Natural killer cell (primary cell): Measurements from ENCODE around the gene DRD2. TPM values are rescaled to one million over a fixed set of nuclear protein-coding genes. Genes with fewer than 3 reads are reported as not detected.

Source experiments
- ATAC-seq, 3 donors: fragments of 150-1000 bp in 2 of 3; fragments of 200-7000 bp in 1 of 3; cut with Tn5 transposase; 1 replicate in 1 of 3; 2 replicates in 2 of 3; pipeline ENCODE4 v1.10.0; 2021; ENCODE audit warnings: mild to moderate bottlenecking in 2 of 3, moderate library complexity in 2 of 3
- DNase-seq, 2 donors: peaks; one replicate each; pipeline versions ENCODE4 v3.0.0 to v3.0.0-alpha.2; 2013 to 2021; ENCODE audit warnings: mixed read lengths in 1 of 2
- H3K27ac ChIP-seq: one replicate; pipeline ENCODE4 v1.5.1; 2013; ENCODE audit warnings: mild to moderate bottlenecking, low read length
- H3K27me3 ChIP-seq: one replicate; pipeline ENCODE4 v1.6.1; 2013; ENCODE audit warnings: low read length; ENCODE audit not compliant: control insufficient read depth, insufficient read depth
- H3K36me3 ChIP-seq: one replicate; pipeline ENCODE4 v1.6.1; 2013; ENCODE audit warnings: low read length; ENCODE audit not compliant: control insufficient read depth, insufficient read depth
- H3K4me1 ChIP-seq: one replicate; pipeline ENCODE4 v1.6.1; 2013; ENCODE audit warnings: low read length; ENCODE audit not compliant: control insufficient read depth, insufficient read depth
- H3K4me3 ChIP-seq: one replicate; pipeline ENCODE4 v1.5.1; 2013; ENCODE audit warnings: low read length
- H3K9me3 ChIP-seq: one replicate; pipeline ENCODE4 v1.6.1; 2013; ENCODE audit warnings: low read length; ENCODE audit not compliant: control insufficient read depth, insufficient read depth
- H3K27ac Mint-ChIP-seq, 2 donors: one replicate each; pipeline ENCODE4 v1.8.0; 2022; ENCODE audit warnings: mild to moderate bottlenecking in 2 of 2, mixed read lengths in 2 of 2, moderate library complexity in 1 of 2
- H3K27me3 Mint-ChIP-seq, 2 donors: one replicate each; pipeline ENCODE4 v1.8.0; 2022; ENCODE audit warnings: low read depth in 2 of 2, mixed read lengths in 2 of 2
- H3K36me3 Mint-ChIP-seq: one replicate; pipeline ENCODE4 v1.8.0; 2022; ENCODE audit warnings: mixed read lengths
- H3K4me1 Mint-ChIP-seq, 2 donors: one replicate each; pipeline ENCODE4 v1.8.0; 2022; ENCODE audit warnings: mixed read lengths in 2 of 2
- H3K4me3 Mint-ChIP-seq: one replicate; pipeline ENCODE4 v1.8.0; 2022; ENCODE audit warnings: mild to moderate bottlenecking, moderate library complexity, mixed read lengths
- H3K9me3 Mint-ChIP-seq, 2 donors: one replicate each; pipeline ENCODE4 v1.8.0; 2022; ENCODE audit warnings: mixed read lengths in 2 of 2
- WGBS: methylation state at CpG from one replicate; pipeline ENCODE4 v1.1.7; 2013; ENCODE audit warnings: missing lambda C conversion rate; ENCODE audit not compliant: insufficient coverage; 5-methylcytosine and 5-hydroxymethylcytosine counted together
- intact Hi-C: fragments of 100-400 bp; cut with micrococcal nuclease; formaldehyde crosslinking; loops from one replicate; pipeline ENCODE4 v1.14.2; 2022
- total RNA-seq, 4 donors: library from RNA; stranded (reverse); fragments of 120-200 nt in 1 of 4; gene quantifications; one replicate each; pipeline versions ENCODE4 v1.2.3 to v1.2.4, GENCODE V29; 2013 to 2022
- TF ChIP-seq, protein P1 (sequence below): fragments of 200-600 bp; IDR thresholded peaks from one replicate; pipeline ENCODE4 v1.8.0; 2022; ENCODE audit warnings: antibody characterized with exemption

Gene DRD2
- total RNA-seq, 3 donors from 2014 or later (not counting 1 experiment from before 2014, with no cell fraction given) = not detected

DNA sequence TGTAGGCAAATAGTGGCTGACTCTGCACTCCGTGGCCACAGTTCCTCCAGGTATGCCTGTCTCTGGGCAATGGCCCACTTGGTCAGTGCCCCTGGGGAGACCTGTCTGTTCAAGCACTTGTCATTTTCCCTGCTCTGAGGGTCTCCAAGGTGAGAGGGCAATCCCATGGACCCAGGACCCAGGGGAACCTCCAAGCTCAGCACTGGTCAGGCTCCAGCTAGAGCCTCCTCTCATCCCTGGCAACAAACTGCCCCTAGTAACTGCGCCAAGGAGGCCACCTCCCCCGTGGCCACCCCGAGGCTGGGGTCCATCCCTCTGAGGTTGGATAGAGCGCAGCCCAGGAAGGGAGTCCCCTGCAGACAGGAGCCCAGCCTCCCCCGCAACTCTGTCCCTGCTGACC, 88.3 kb downstream of the DRD2 start:
- Mint-ChIP-seq H3K36me3 (no peaks in the 10 kb centered on the region), H3K4me1 (no peaks in the 10 kb centered on the region), H3K27ac (no peak overlapping the region), H3K4me3 (no peak overlapping the region), H3K27me3 (no peaks in the 10 kb centered on the region), H3K9me3 (no peaks in the 10 kb centered on the region)
- no peaks in the 10 kb centered on the region for H3K9me3 ChIP-seq
- no peak overlapping the region for H3K27ac ChIP-seq
- TF ChIP-seq, protein P1, sequence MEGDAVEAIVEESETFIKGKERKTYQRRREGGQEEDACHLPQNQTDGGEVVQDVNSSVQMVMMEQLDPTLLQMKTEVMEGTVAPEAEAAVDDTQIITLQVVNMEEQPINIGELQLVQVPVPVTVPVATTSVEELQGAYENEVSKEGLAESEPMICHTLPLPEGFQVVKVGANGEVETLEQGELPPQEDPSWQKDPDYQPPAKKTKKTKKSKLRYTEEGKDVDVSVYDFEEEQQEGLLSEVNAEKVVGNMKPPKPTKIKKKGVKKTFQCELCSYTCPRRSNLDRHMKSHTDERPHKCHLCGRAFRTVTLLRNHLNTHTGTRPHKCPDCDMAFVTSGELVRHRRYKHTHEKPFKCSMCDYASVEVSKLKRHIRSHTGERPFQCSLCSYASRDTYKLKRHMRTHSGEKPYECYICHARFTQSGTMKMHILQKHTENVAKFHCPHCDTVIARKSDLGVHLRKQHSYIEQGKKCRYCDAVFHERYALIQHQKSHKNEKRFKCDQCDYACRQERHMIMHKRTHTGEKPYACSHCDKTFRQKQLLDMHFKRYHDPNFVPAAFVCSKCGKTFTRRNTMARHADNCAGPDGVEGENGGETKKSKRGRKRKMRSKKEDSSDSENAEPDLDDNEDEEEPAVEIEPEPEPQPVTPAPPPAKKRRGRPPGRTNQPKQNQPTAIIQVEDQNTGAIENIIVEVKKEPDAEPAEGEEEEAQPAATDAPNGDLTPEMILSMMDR = no peak
- intact Hi-C loops = no loop called here
- H3K36me3 ChIP-seq = no peaks in the 10 kb centered on the region
- no peak overlapping the region for H3K4me3 ChIP-seq
- no peak for DNase-seq
- no peak for ATAC-seq
- H3K4me1 ChIP-seq = no peaks in the 10 kb centered on the region
- 80% methylated on average over 6 of the region's 6 CpGs for WGBS
- peaks cover 10% of the 10 kb centered on the region for H3K27me3 ChIP-seq

DNA sequence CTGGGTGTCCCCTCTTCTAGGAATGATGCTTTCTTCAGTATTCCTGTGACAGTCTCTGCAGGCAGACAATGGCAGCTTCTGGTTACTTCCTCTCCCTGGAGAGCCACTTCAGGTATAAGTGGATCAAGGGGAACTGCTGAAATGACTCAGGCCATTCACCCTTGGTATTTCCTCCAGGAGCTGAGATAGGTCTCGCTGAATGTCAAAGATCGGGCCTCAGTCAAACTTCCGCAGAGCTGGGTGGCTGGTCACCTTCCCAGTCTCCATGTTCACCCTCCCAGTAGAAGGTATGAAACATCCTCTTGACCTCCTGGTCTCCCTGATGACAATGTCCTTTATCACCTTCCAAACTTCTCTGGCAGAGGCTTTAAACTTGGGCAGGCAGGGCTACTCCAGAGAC, 89.4 kb downstream of the DRD2 start:
- Mint-ChIP-seq H3K27me3 (no peaks in the 10 kb centered on the region), H3K4me3 (no peak overlapping the region), H3K36me3 (no peaks in the 10 kb centered on the region), H3K4me1 (no peaks in the 10 kb centered on the region), H3K9me3 (no peaks in the 10 kb centered on the region), H3K27ac (no peak overlapping the region)
- ATAC-seq = no peak
- Histone ChIP-seq H3K36me3 (no peaks in the 10 kb centered on the region), H3K27ac (no peak overlapping the region), H3K4me3 (no peak overlapping the region), H3K27me3 (peaks cover 10% of the 10 kb centered on the region), H3K9me3 (no peaks in the 10 kb centered on the region), H3K4me1 (no peaks in the 10 kb centered on the region)
- no peak for DNase-seq
- intact Hi-C loops = no loop called here
- TF ChIP-seq, protein P1 = no peak
- 95% methylated on average over 3 of the region's 3 CpGs for WGBS

DNA sequence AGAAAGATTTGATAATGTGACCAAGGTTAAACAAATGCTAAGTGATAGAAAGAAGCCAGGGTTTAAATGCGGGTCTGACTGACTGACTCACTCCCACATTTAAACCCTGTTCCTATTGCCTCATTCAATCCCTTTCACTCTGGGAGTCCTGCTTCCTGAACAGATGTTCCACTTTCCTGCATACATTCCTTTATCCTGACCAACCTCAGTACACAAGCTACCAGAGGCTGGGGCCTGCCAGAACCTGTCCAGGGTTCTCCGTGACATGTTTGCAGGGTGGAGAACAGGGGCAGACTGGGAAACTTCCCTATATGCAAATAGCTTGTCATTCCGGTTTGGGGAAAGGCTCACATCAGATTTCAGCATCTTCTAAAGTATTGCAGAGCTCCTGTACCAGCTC, 90.6 kb downstream of the DRD2 start:
- no peak overlapping the region for H3K27ac ChIP-seq
- Mint-ChIP-seq H3K27me3 (no peaks in the 10 kb centered on the region), H3K9me3 (no peaks in the 10 kb centered on the region), H3K4me1 (no peaks in the 10 kb centered on the region), H3K36me3 (no peaks in the 10 kb centered on the region), H3K27ac (no peak overlapping the region), H3K4me3 (no peak overlapping the region)
- no peak for DNase-seq
- no peaks in the 10 kb centered on the region for H3K36me3 ChIP-seq
- intact Hi-C loops = no loop called here
- H3K27me3 ChIP-seq = peaks cover 10% of the 10 kb centered on the region
- H3K4me3 ChIP-seq = no peak overlapping the region
- no peak for ATAC-seq
- TF ChIP-seq, protein P1 = no peak
- H3K9me3 ChIP-seq = no peaks in the 10 kb centered on the region
- 83% methylated on average over 3 of the region's 3 CpGs for WGBS
- H3K4me1 ChIP-seq = no peaks in the 10 kb centered on the region

DNA sequence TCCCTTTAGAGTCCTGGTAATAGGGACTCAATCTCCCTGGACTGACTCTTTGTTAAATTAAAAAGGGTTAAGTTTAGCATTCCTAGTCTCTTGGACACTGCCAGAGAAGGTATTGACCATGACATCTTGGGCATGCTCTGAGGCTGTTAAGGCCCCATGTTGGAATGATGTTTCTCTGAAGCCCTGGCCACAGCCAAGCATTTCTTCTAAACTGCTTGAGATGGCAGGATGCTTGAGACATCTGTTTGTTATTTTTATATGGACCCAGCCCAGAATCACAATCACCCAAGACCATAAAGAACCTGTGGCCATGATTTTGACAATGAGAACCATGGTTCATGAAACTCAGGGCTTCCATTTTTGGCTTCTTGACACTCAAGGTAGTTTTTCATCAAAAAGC, 93.1 kb downstream of the DRD2 start:
- Histone ChIP-seq H3K36me3 (no peaks in the 10 kb centered on the region), H3K27me3 (peaks cover 5% of the 10 kb centered on the region), H3K9me3 (no peaks in the 10 kb centered on the region), H3K4me1 (no peaks in the 10 kb centered on the region), H3K4me3 (no peak overlapping the region), H3K27ac (no peak overlapping the region)
- Mint-ChIP-seq H3K36me3 (no peaks in the 10 kb centered on the region), H3K9me3 (no peaks in the 10 kb centered on the region), H3K27ac (no peak overlapping the region), H3K4me3 (no peak overlapping the region), H3K27me3 (peaks cover 0 to 8% of the 10 kb centered on the region in 2 donors), H3K4me1 (no peaks in the 10 kb centered on the region)
- DNase-seq (no peak), ATAC-seq (no peak)
- TF ChIP-seq, protein P1 = no peak
- intact Hi-C loops = no loop called here
